ENCODE data around the gene NPTXR. TPM values are rescaled to one million over a fixed set of nuclear protein-coding genes. Genes with fewer than 3 reads are reported as not detected.

NPTXR gene
- total and polyA plus RNA-seq, 8 donors = 4.5 to 13.3 (median 9.2) TPM

DNA sequence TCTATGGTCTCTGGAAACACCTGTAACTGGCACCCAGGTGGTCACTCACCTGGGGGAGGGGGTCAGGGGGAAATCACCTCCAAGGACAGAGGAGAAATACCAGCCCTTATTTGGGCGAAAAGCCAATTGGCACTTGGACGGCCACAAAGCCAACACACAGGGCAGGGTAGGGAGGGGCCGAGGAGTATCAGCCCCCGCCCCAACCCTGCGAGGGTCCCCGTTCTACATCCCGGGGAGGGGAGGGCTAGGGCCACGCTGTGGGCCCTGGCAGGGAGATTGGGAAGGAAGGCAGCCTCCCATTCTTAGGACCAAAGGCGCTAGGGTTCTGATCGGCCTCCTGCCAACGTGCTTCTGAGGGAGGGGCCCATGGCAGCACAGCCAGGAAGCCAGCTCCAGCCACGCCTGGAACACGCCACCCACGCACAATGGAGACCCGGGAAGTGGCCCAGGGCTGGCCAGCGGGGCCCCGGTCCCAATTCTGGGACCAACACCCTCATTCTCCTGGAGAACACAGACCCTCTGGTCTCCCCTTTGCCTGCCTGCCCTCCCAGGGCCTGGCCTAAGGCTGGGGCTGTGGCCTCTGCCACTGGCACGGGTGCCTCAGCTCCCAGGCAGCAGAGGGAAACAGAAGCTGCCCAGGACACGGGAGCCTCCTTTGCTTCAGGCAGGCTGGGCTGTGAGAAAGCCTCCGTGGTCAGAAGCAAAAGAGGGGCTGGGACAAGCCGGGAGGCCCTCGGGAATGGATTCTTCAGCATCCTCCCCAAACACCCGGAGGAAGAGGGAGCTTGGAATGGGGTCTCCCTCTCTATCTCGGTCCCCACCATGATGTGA, 20.7 kb upstream of the NPTXR start:
- peaks cover 0 to 41% of the 10 kb centered on the region in 2 donors for H3K36me3 ChIP-seq
- peak; percentile 26 for ATAC-seq
- TF ChIP-seq, protein P1, sequence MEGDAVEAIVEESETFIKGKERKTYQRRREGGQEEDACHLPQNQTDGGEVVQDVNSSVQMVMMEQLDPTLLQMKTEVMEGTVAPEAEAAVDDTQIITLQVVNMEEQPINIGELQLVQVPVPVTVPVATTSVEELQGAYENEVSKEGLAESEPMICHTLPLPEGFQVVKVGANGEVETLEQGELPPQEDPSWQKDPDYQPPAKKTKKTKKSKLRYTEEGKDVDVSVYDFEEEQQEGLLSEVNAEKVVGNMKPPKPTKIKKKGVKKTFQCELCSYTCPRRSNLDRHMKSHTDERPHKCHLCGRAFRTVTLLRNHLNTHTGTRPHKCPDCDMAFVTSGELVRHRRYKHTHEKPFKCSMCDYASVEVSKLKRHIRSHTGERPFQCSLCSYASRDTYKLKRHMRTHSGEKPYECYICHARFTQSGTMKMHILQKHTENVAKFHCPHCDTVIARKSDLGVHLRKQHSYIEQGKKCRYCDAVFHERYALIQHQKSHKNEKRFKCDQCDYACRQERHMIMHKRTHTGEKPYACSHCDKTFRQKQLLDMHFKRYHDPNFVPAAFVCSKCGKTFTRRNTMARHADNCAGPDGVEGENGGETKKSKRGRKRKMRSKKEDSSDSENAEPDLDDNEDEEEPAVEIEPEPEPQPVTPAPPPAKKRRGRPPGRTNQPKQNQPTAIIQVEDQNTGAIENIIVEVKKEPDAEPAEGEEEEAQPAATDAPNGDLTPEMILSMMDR (IDR thresholded peaks at IDR 0.05) = no peak
- intact Hi-C loops (cut with DNase I) = no loop called here
- no peak overlapping the region for H3K4me3 ChIP-seq
- no peaks in the 10 kb centered on the region for H3K9me3 ChIP-seq
- no peak for DNase-seq
- peaks cover 0 to 14% of the 10 kb centered on the region in 2 donors for H3K27me3 ChIP-seq
- peak overlapping the region; percentile 53 to 69 for H3K27ac ChIP-seq
- peaks cover 13 to 46% of the 10 kb centered on the region in 2 donors for H3K4me1 ChIP-seq

DNA sequence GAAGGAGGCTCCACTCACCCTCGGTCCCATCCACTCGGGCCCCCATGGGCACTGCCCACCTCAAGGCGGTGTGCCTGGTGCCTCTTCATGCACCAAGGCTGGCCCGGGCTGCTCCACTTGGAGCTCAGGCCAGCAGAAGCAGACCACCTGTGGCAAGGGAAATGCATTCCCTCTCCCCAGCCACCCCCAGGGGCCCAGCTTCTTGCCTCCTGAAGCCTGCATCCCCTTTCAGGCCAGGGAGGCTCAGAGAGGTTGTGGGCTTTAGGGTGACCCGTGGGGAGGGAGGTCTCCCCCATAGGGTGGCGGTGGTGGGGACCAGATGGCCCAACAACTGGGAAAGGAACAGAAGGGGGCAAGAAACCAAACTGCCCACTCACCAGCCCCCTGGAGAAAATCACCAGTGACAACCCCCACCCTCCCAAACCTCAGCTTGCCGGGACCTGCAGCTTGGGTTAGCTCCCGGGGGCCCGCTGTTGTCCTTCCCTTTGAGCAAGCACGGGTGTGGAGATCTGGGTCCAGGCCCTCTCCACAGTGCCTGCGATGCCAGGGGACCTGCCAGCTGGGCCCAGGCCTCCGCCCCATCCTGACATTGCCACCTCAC, 19.8 kb upstream of the NPTXR start:
- Histone ChIP-seq H3K4me3 (no peak overlapping the region), H3K27me3 (peaks cover 0 to 15% of the 10 kb centered on the region in 2 donors), H3K36me3 (peaks cover 0 to 39% of the 10 kb centered on the region in 2 donors), H3K9me3 (no peaks in the 10 kb centered on the region), H3K4me1 (peaks cover 13 to 36% of the 10 kb centered on the region in 2 donors), H3K27ac (no peak overlapping the region)
- ATAC-seq (no peak), DNase-seq (no peak)
- TF ChIP-seq, protein P1 (IDR thresholded peaks at IDR 0.05) = no peak
- intact Hi-C loops (cut with DNase I) = no loop called here

DNA sequence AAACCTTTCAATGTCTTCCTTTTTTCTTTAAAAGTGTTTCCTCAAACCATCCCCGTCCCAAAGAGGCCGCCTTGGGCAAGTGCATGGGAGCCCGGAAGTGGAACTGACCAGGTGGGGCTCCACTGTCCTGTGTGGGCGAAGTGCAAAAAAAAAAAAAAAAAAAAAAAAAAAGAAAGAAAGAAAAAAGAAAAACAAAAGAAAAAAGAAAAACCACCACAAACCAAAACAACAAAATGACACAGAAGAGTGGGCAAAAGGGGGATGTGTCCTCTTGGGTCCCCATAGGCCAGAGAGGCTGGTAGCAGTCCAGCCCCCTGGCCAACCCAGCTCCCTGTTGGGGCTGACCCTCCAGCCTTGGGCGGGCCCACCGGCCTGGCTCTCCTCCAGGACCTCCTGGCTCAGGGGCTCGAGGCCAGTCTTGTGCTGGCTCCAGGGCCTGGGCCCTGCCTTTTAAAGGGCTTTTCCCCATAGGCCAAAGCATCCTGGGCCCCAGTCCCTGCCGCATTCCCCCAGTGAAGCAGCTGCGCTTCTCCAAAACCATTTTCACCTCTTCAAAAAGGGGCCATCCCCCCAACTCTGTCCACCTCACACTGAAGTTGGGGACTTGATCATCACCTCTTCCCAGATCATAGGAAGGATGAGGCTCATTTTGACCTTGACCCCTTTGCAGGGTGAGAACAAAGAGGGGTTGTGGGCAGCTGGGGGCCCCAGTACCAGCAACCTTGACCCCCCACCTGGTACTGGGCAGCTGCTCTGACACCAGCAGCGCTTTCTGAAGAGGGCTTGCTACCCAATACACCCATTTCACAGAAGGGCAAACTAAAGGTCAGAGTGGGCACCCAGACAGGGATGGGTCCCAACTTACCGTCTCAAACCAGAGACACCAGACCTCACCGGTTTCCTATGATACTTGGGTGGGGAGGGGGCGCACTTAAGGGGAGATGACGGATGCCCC, 18.8 kb upstream of the NPTXR start:
- intact Hi-C loops (cut with DNase I) = no loop called here
- no peak overlapping the region for H3K27ac ChIP-seq
- DNase-seq (peak in 1 of 4 donors; percentile 81), ATAC-seq (peak; percentile 9)
- H3K27me3 ChIP-seq = peaks cover 0 to 15% of the 10 kb centered on the region in 2 donors
- H3K4me3 ChIP-seq = no peak overlapping the region
- TF ChIP-seq, protein P1 (IDR thresholded peaks at IDR 0.05) = no peak
- H3K9me3 ChIP-seq = no peaks in the 10 kb centered on the region
- peaks cover 0 to 32% of the 10 kb centered on the region in 2 donors for H3K36me3 ChIP-seq
- peaks cover 13 to 33% of the 10 kb centered on the region in 2 donors for H3K4me1 ChIP-seq

DNA sequence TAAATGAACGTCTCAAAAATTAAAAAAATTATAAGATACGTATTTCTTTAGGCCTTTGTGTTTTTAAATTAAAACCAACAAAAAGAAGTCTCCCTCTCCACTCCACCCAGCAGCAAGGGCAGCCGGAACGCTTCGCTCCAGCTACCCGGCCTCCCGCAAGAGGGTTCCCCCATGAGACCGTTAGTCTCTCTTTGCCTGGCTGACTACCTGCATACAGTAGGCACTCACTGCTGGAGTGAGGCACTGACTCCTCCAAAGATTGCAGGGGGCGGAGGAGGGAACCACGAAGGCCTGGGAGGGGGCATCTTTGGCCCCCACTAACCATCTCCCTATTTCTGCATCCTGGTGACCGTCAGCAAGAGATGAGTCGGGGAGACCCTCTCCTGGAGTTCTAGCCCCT, 18.1 kb upstream of the NPTXR start:
- DNase-seq = no peak
- Histone ChIP-seq H3K27me3 (peaks cover 0 to 15% of the 10 kb centered on the region in 2 donors), H3K4me3 (no peak overlapping the region), H3K36me3 (peaks cover 0 to 24% of the 10 kb centered on the region in 2 donors), H3K9me3 (no peaks in the 10 kb centered on the region), H3K4me1 (peaks cover 13 to 33% of the 10 kb centered on the region in 2 donors), H3K27ac (no peak overlapping the region)
- intact Hi-C loops (cut with DNase I) = no loop called here
- ATAC-seq = no peak
- TF ChIP-seq, protein P1 (IDR thresholded peaks at IDR 0.05) = no peak

Measured in left lung (tissue), 10 donors.